AG09309 (cell line): ENCODE data around the gene ACYP1.
A peak's percentile ranks its signal among the peaks of the same experiment; 100 is the strongest.

Experiments
- DNase-seq: peaks from one replicate; pipeline ENCODE4 v3.0.0-alpha.2; 2010; ENCODE audit warnings: low read depth
- H3K4me3 ChIP-seq: 2 replicates; pipeline ENCODE4 v1.5.1; 2011; ENCODE audit warnings: mild to moderate bottlenecking, low read depth, low read length, moderate library complexity; ENCODE audit not compliant: control insufficient read depth
- CTCF ChIP-seq: IDR thresholded peaks from 2 replicates; pipeline ENCODE4 v1.5.1; 2011; ENCODE audit warnings: mild to moderate bottlenecking, low read depth, low read length, inconsistent platforms; ENCODE audit not compliant: insufficient read depth, control insufficient read depth; ENCODE audit errors: missing control alignments

Gene ACYP1

GRCh38 chr14:75066691-75067090 is 2.9 kb upstream of the ACYP1 start:
- no peak for TF ChIP-seq CTCF
- DNase-seq = no peak
- no peak overlapping the region for H3K4me3 ChIP-seq

- TF ChIP-seq CTCF = no peak
Measured at GRCh38 chr14:75064205-75064567, 362 bp upstream of the ACYP1 start.

GRCh38 chr14:75063013-75063412 is 811 bp downstream of the ACYP1 start:
- no peak for TF ChIP-seq CTCF
- H3K4me3 ChIP-seq = peak overlapping the region; percentile 91
- no peak for DNase-seq

More at GRCh38 chr14:75064205-75064567, 362 bp upstream of the ACYP1 start:
- DNase-seq = no peak
- peak overlapping the region; percentile 91 for H3K4me3 ChIP-seq

- no peak for TF ChIP-seq CTCF
- DNase-seq = no peak
- no peak overlapping the region for H3K4me3 ChIP-seq
Measured at GRCh38 chr14:75060420-75060819, 3.4 kb downstream of the ACYP1 start.

GRCh38 chr14:75059642-75060041 is 4.2 kb downstream of the ACYP1 start:
- TF ChIP-seq CTCF = no peak
- no peak for DNase-seq
- H3K4me3 ChIP-seq = no peak overlapping the region

GRCh38 chr14:75054421-75054820 is 9.4 kb downstream of the ACYP1 start:
- no peak overlapping the region for H3K4me3 ChIP-seq
- no peak for DNase-seq
- no peak for TF ChIP-seq CTCF

- DNase-seq = peak; percentile 68
- no peak overlapping the region for H3K4me3 ChIP-seq
- TF ChIP-seq CTCF = no peak
Measured at GRCh38 chr14:75053396-75054291, 10.2 kb downstream of the ACYP1 start.
